ENCODE results near the gene HPN.

The HPN gene

GRCh38 chr19:35083691-35084508, 42.4 kb downstream of the HPN start:
- no peaks in the 10 kb centered on the region for H3K36me3 ChIP-seq (ENCODE audit: control insufficient read depth in 2 of 2, insufficient read depth in 2 of 2, low read length in 2 of 2)
- no peak overlapping the region for H3K27ac ChIP-seq (ENCODE audit: low read depth in 2 of 2, low read length in 2 of 2)
- H3K9ac ChIP-seq (ENCODE audit: low read depth in 1 of 2, low read length in 2 of 2): no peak overlapping the region
- no peak overlapping the region for H3K4me3 ChIP-seq (ENCODE audit: low read length in 2 of 2)
- peaks cover 0 to 3% of the 10 kb centered on the region in 2 donors for H3K4me1 ChIP-seq (ENCODE audit: control insufficient read depth in 2 of 2, insufficient read depth in 2 of 2, low read length in 2 of 2)
- no peaks in the 10 kb centered on the region for H3K9me3 ChIP-seq (ENCODE audit: control insufficient read depth in 2 of 2, low read length in 2 of 2)
- peaks cover 0 to 3% of the 10 kb centered on the region in 2 donors for H3K27me3 ChIP-seq (ENCODE audit: control insufficient read depth in 2 of 2, insufficient read depth in 2 of 2, low read length in 2 of 2)

- H3K4me1 ChIP-seq (ENCODE audit: control insufficient read depth in 2 of 2, insufficient read depth in 2 of 2, low read length in 2 of 2): peaks cover 0 to 3% of the 10 kb centered on the region in 2 donors
- no peak overlapping the region for H3K4me3 ChIP-seq (ENCODE audit: low read length in 2 of 2)
- peaks cover 0 to 3% of the 10 kb centered on the region in 2 donors for H3K27me3 ChIP-seq (ENCODE audit: control insufficient read depth in 2 of 2, insufficient read depth in 2 of 2, low read length in 2 of 2)
- no peak overlapping the region for H3K27ac ChIP-seq (ENCODE audit: low read depth in 2 of 2, low read length in 2 of 2)
- H3K9ac ChIP-seq (ENCODE audit: low read depth in 1 of 2, low read length in 2 of 2): no peak overlapping the region
- no peaks in the 10 kb centered on the region for H3K36me3 ChIP-seq (ENCODE audit: control insufficient read depth in 2 of 2, insufficient read depth in 2 of 2, low read length in 2 of 2)
- H3K9me3 ChIP-seq (ENCODE audit: control insufficient read depth in 2 of 2, low read length in 2 of 2): no peaks in the 10 kb centered on the region
Observed at GRCh38 chr19:35084509-35084762, 42.9 kb downstream of the HPN start.

GRCh38 chr19:35085947-35086346, 44.4 kb downstream of the HPN start:
- Histone ChIP-seq H3K4me3 (ENCODE audit: low read length in 2 of 2) (no peak overlapping the region), H3K9me3 (ENCODE audit: control insufficient read depth in 2 of 2, low read length in 2 of 2) (no peaks in the 10 kb centered on the region), H3K4me1 (ENCODE audit: control insufficient read depth in 2 of 2, insufficient read depth in 2 of 2, low read length in 2 of 2) (peaks cover 0 to 3% of the 10 kb centered on the region in 2 donors), H3K27me3 (ENCODE audit: control insufficient read depth in 2 of 2, insufficient read depth in 2 of 2, low read length in 2 of 2) (peaks cover 0 to 3% of the 10 kb centered on the region in 2 donors), H3K9ac (ENCODE audit: low read depth in 1 of 2, low read length in 2 of 2) (no peak overlapping the region), H3K36me3 (ENCODE audit: control insufficient read depth in 2 of 2, insufficient read depth in 2 of 2, low read length in 2 of 2) (no peaks in the 10 kb centered on the region), H3K27ac (ENCODE audit: low read depth in 2 of 2, low read length in 2 of 2) (no peak overlapping the region)

GRCh38 chr19:35086455-35086854, 44.9 kb downstream of the HPN start:
- no peaks in the 10 kb centered on the region for H3K36me3 ChIP-seq (ENCODE audit: control insufficient read depth in 2 of 2, insufficient read depth in 2 of 2, low read length in 2 of 2)
- H3K4me3 ChIP-seq (ENCODE audit: low read length in 2 of 2): no peak overlapping the region
- H3K27ac ChIP-seq (ENCODE audit: low read depth in 2 of 2, low read length in 2 of 2): no peak overlapping the region
- peaks cover 0 to 3% of the 10 kb centered on the region in 2 donors for H3K4me1 ChIP-seq (ENCODE audit: control insufficient read depth in 2 of 2, insufficient read depth in 2 of 2, low read length in 2 of 2)
- H3K27me3 ChIP-seq (ENCODE audit: control insufficient read depth in 2 of 2, insufficient read depth in 2 of 2, low read length in 2 of 2): peaks cover 0 to 3% of the 10 kb centered on the region in 2 donors
- H3K9ac ChIP-seq (ENCODE audit: low read depth in 1 of 2, low read length in 2 of 2): no peak overlapping the region
- H3K9me3 ChIP-seq (ENCODE audit: control insufficient read depth in 2 of 2, low read length in 2 of 2): no peaks in the 10 kb centered on the region

GRCh38 chr19:35087393-35087792, 45.9 kb downstream of the HPN start:
- H3K4me3 ChIP-seq (ENCODE audit: low read length in 2 of 2): no peak overlapping the region
- H3K36me3 ChIP-seq (ENCODE audit: control insufficient read depth in 2 of 2, insufficient read depth in 2 of 2, low read length in 2 of 2): no peaks in the 10 kb centered on the region
- H3K27me3 ChIP-seq (ENCODE audit: control insufficient read depth in 2 of 2, insufficient read depth in 2 of 2, low read length in 2 of 2): peaks cover 0 to 3% of the 10 kb centered on the region in 2 donors
- no peak overlapping the region for H3K27ac ChIP-seq (ENCODE audit: low read depth in 2 of 2, low read length in 2 of 2)
- no peaks in the 10 kb centered on the region for H3K9me3 ChIP-seq (ENCODE audit: control insufficient read depth in 2 of 2, low read length in 2 of 2)
- no peak overlapping the region for H3K9ac ChIP-seq (ENCODE audit: low read depth in 1 of 2, low read length in 2 of 2)
- H3K4me1 ChIP-seq (ENCODE audit: control insufficient read depth in 2 of 2, insufficient read depth in 2 of 2, low read length in 2 of 2): peaks cover 0 to 3% of the 10 kb centered on the region in 2 donors

GRCh38 chr19:35088131-35088913, 46.8 kb downstream of the HPN start:
- Histone ChIP-seq H3K36me3 (ENCODE audit: control insufficient read depth in 2 of 2, insufficient read depth in 2 of 2, low read length in 2 of 2) (no peaks in the 10 kb centered on the region), H3K4me3 (ENCODE audit: low read length in 2 of 2) (no peak overlapping the region), H3K9ac (ENCODE audit: low read depth in 1 of 2, low read length in 2 of 2) (no peak overlapping the region), H3K4me1 (ENCODE audit: control insufficient read depth in 2 of 2, insufficient read depth in 2 of 2, low read length in 2 of 2) (peaks cover 0 to 3% of the 10 kb centered on the region in 2 donors), H3K9me3 (ENCODE audit: control insufficient read depth in 2 of 2, low read length in 2 of 2) (no peaks in the 10 kb centered on the region), H3K27ac (ENCODE audit: low read depth in 2 of 2, low read length in 2 of 2) (no peak overlapping the region), H3K27me3 (ENCODE audit: control insufficient read depth in 2 of 2, insufficient read depth in 2 of 2, low read length in 2 of 2) (peaks cover 0 to 3% of the 10 kb centered on the region in 2 donors)

GRCh38 chr19:35089554-35089953, 48.0 kb downstream of the HPN start:
- no peak overlapping the region for H3K4me3 ChIP-seq (ENCODE audit: low read length in 2 of 2)
- peaks cover 0 to 3% of the 10 kb centered on the region in 2 donors for H3K4me1 ChIP-seq (ENCODE audit: control insufficient read depth in 2 of 2, insufficient read depth in 2 of 2, low read length in 2 of 2)
- no peaks in the 10 kb centered on the region for H3K36me3 ChIP-seq (ENCODE audit: control insufficient read depth in 2 of 2, insufficient read depth in 2 of 2, low read length in 2 of 2)
- no peak overlapping the region for H3K27ac ChIP-seq (ENCODE audit: low read depth in 2 of 2, low read length in 2 of 2)
- peaks cover 0 to 3% of the 10 kb centered on the region in 2 donors for H3K27me3 ChIP-seq (ENCODE audit: control insufficient read depth in 2 of 2, insufficient read depth in 2 of 2, low read length in 2 of 2)
- H3K9ac ChIP-seq (ENCODE audit: low read depth in 1 of 2, low read length in 2 of 2): no peak overlapping the region
- no peaks in the 10 kb centered on the region for H3K9me3 ChIP-seq (ENCODE audit: control insufficient read depth in 2 of 2, low read length in 2 of 2)

GRCh38 chr19:35090160-35090505, 48.6 kb downstream of the HPN start:
- H3K27ac ChIP-seq (ENCODE audit: low read depth in 2 of 2, low read length in 2 of 2): no peak overlapping the region
- H3K4me3 ChIP-seq (ENCODE audit: low read length in 2 of 2): no peak overlapping the region
- H3K9ac ChIP-seq (ENCODE audit: low read depth in 1 of 2, low read length in 2 of 2): no peak overlapping the region
- no peaks in the 10 kb centered on the region for H3K9me3 ChIP-seq (ENCODE audit: control insufficient read depth in 2 of 2, low read length in 2 of 2)
- peaks cover 0 to 3% of the 10 kb centered on the region in 2 donors for H3K4me1 ChIP-seq (ENCODE audit: control insufficient read depth in 2 of 2, insufficient read depth in 2 of 2, low read length in 2 of 2)
- H3K27me3 ChIP-seq (ENCODE audit: control insufficient read depth in 2 of 2, insufficient read depth in 2 of 2, low read length in 2 of 2): peaks cover 0 to 3% of the 10 kb centered on the region in 2 donors
- no peaks in the 10 kb centered on the region for H3K36me3 ChIP-seq (ENCODE audit: control insufficient read depth in 2 of 2, insufficient read depth in 2 of 2, low read length in 2 of 2)

- peaks cover 0 to 3% of the 10 kb centered on the region in 2 donors for H3K27me3 ChIP-seq (ENCODE audit: control insufficient read depth in 2 of 2, insufficient read depth in 2 of 2, low read length in 2 of 2)
- H3K4me1 ChIP-seq (ENCODE audit: control insufficient read depth in 2 of 2, insufficient read depth in 2 of 2, low read length in 2 of 2): peaks cover 0 to under 1% of the 10 kb centered on the region in 2 donors
- no peak overlapping the region for H3K27ac ChIP-seq (ENCODE audit: low read depth in 2 of 2, low read length in 2 of 2)
- H3K9ac ChIP-seq (ENCODE audit: low read depth in 1 of 2, low read length in 2 of 2): no peak overlapping the region
- H3K9me3 ChIP-seq (ENCODE audit: control insufficient read depth in 2 of 2, low read length in 2 of 2): no peaks in the 10 kb centered on the region
- H3K4me3 ChIP-seq (ENCODE audit: low read length in 2 of 2): peak overlapping the region in 1 of 2 donors; percentile 31
- H3K36me3 ChIP-seq (ENCODE audit: control insufficient read depth in 2 of 2, insufficient read depth in 2 of 2, low read length in 2 of 2): no peaks in the 10 kb centered on the region
Observed at GRCh38 chr19:35090506-35091214, 49.1 kb downstream of the HPN start.

GRCh38 chr19:35093430-35093829, 51.9 kb downstream of the HPN start:
- Histone ChIP-seq H3K4me1 (ENCODE audit: control insufficient read depth in 2 of 2, insufficient read depth in 2 of 2, low read length in 2 of 2) (no peaks in the 10 kb centered on the region), H3K36me3 (ENCODE audit: control insufficient read depth in 2 of 2, insufficient read depth in 2 of 2, low read length in 2 of 2) (no peaks in the 10 kb centered on the region), H3K9me3 (ENCODE audit: control insufficient read depth in 2 of 2, low read length in 2 of 2) (no peaks in the 10 kb centered on the region), H3K9ac (ENCODE audit: low read depth in 1 of 2, low read length in 2 of 2) (no peak overlapping the region), H3K4me3 (ENCODE audit: low read length in 2 of 2) (no peak overlapping the region), H3K27me3 (ENCODE audit: control insufficient read depth in 2 of 2, insufficient read depth in 2 of 2, low read length in 2 of 2) (peaks cover 0 to 3% of the 10 kb centered on the region in 2 donors), H3K27ac (ENCODE audit: low read depth in 2 of 2, low read length in 2 of 2) (no peak overlapping the region)

Measured in mucosa of rectum (tissue), 2 donors.